KOPT-K1 (cell line): ENCODE results near the gene LAMA1.

Experiments
- H3K27ac ChIP-seq: fragments of 200-600 bp; sonication (generic); 2 replicates; pipeline ENCODE4 v1.5.1; 2016; ENCODE audit warnings: antibody characterized with exemption, mild to moderate bottlenecking, low read depth, low read length; ENCODE audit not compliant: poor library complexity, severe bottlenecking
- H3K36me3 ChIP-seq: fragments of 200-600 bp; sonication (generic); 2 replicates; pipeline ENCODE4 v1.5.1; 2017; ENCODE audit warnings: antibody characterized with exemption, mild to moderate bottlenecking, low read length, moderate library complexity; ENCODE audit not compliant: insufficient read depth
- H3K9me3 ChIP-seq: fragments of 200-600 bp; sonication (generic); 2 replicates; pipeline ENCODE4 v1.5.1; 2017; ENCODE audit warnings: antibody characterized with exemption, low read length, mild to moderate bottlenecking; ENCODE audit not compliant: insufficient read depth, poor library complexity, severe bottlenecking

Gene LAMA1

GRCh38 chr18:7048081-7048480 lies 69.5 kb downstream of the LAMA1 start:
- Histone ChIP-seq H3K9me3 (no peaks in the 10 kb centered on the region), H3K27ac (no peak overlapping the region), H3K36me3 (no peaks in the 10 kb centered on the region)

DNA sequence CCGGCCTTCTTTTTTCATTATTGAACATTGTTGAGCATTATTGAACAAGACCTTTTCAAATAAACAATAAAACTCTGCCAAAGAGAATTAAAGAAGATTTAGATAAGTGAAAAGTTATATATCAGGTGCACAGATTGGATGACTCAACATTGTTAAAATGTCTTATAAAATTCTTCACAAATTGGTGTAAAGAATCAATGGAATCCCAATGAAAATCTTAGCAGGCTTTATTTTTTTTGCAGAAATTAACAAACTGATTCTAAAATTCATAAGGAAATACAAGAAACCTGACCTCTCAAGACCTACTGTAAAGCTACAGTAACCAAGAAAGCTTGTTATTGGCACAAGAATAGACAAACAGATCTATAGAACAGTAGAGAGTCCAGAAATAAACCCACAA lies 70.3 kb downstream of the LAMA1 start:
- no peaks in the 10 kb centered on the region for H3K9me3 ChIP-seq
- no peak overlapping the region for H3K27ac ChIP-seq
- H3K36me3 ChIP-seq, result no peaks in the 10 kb centered on the region

- H3K27ac ChIP-seq, result no peak overlapping the region
- no peaks in the 10 kb centered on the region for H3K36me3 ChIP-seq
- no peaks in the 10 kb centered on the region for H3K9me3 ChIP-seq
These were observed 79.2 kb downstream of the LAMA1 start for GRCh38 chr18:7038330-7038851.

GRCh38 chr18:7037470-7037869 lies 80.1 kb downstream of the LAMA1 start:
- no peaks in the 10 kb centered on the region for H3K36me3 ChIP-seq
- no peak overlapping the region for H3K27ac ChIP-seq
- no peaks in the 10 kb centered on the region for H3K9me3 ChIP-seq

DNA sequence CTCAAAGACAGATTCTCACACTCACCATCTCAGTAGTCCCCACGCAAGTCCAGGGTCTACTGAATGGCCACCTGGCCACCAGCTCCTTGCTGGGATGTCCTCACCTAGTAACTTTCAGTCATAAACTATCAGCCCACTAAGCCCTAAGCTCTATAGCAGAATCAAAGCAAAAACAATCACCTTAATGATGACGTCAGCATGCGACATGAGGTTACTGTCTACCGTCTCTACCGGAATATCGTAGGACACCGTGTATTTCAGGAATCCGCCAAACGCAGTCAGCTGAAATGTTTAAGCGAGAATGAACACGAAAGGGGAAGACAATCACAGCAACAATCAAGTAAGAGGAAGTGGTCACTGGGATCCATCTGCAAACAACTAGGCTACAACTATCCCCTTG lies 81.8 kb downstream of the LAMA1 start:
- Histone ChIP-seq H3K27ac (no peak overlapping the region), H3K9me3 (no peaks in the 10 kb centered on the region), H3K36me3 (no peaks in the 10 kb centered on the region)

DNA sequence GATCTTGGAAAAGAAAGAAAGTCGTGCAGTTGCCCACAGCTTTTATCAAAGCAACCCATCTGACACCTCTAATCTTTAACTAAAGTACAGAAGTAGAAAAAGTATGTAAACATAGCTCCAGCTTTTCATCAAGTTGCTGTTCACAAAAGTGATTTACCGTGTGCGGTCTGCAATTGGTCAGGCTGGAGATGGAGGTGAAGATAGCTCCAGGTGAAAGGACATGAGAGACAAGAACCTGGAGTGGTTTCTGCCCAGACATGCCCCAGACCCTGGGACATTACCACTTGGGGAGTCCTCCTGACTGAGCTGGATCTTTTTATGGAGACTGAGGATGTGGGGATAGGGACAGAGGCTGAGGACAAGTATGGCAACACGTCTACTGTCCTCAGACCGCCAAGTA lies 82.7 kb downstream of the LAMA1 start:
- no peaks in the 10 kb centered on the region for H3K36me3 ChIP-seq
- H3K27ac ChIP-seq, result no peak overlapping the region
- H3K9me3 ChIP-seq, result no peaks in the 10 kb centered on the region

DNA sequence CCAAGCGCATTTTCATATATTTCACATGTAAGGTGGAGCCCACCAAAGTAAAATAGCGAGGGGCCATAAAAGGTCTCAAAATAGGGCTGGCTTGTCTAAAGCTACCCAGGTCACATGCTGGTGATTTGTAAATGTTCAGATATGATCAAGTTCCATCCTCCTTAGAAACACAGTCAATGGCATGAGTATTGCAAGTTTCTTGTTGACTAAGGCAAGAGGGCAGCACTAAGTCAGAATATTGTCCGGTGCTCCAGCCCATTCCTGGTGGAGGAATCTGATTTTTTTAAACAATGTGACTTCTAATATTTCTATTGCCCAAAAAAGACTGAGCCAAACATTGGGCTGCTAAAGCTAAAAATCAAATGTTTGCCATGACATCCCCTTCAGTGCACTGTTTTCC lies 85.1 kb downstream of the LAMA1 start:
- Histone ChIP-seq H3K36me3 (no peaks in the 10 kb centered on the region), H3K27ac (no peak overlapping the region), H3K9me3 (no peaks in the 10 kb centered on the region)

DNA sequence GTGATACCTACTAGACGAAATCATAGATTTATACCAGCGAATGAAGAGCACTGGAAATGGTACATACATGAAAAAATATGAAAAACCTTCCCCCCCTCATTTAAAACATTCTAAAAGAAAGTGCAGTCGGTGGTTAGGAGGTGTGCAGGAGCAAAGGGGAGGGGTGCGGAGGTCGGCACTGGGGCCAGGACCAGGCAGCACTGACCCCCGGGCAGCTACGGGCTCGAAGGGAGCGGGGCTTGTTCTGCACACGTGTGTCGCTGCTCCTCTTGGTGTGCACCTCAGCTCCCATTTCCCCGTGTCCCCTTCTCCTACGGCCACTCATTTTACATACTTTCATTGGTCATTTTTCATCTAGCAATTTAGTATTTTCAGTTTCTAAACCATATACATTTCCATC lies 89.0 kb downstream of the LAMA1 start:
- Histone ChIP-seq H3K36me3 (no peaks in the 10 kb centered on the region), H3K27ac (no peak overlapping the region), H3K9me3 (no peaks in the 10 kb centered on the region)

DNA sequence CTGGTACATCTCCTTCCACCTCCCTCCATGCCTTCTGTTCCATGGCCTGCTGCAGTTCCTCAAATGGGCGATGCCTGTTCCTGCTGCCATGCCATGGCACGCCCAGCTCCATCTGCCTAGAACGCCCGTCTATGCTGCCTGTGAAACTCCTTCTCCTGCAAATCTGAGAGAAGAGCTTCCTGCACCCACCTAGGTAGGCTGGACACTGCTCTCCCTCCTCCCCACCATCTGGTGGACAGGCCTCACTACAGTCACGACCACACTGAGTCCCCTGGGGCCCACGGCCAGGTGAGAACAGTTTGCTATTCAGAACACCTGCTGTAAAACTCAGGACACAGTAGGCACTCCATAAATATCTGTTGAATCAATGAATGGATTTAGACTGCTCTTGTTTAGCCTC lies 92.4 kb downstream of the LAMA1 start:
- Histone ChIP-seq H3K27ac (no peak overlapping the region), H3K9me3 (no peaks in the 10 kb centered on the region), H3K36me3 (no peaks in the 10 kb centered on the region)

GRCh38 chr18:7023581-7023980 lies 94.0 kb downstream of the LAMA1 start:
- no peak overlapping the region for H3K27ac ChIP-seq
- H3K36me3 ChIP-seq, result no peaks in the 10 kb centered on the region
- no peaks in the 10 kb centered on the region for H3K9me3 ChIP-seq

DNA sequence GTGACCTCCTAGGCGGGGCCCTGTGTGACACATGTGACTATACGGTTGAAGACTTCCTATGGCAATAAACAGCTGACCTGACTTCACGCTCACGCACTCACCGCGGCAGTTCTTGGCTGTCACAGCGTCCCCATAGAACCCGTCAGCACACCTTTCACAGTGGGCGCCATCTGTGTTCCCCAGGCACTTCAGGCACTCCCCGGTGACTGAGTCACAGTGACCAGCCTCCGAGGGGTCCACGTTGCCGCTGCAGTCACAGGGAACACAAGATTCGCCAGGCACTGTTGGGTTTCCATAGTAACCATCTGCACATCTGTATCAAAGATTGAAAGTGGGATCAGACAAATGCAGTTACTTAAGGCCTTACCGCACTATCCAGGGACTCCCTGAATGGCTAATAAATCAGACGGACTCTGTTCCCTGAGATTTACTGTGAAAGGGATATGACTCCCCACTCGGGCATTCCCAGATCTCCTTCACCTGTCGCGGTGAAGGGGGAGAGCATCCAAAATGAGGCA lies 94.5 kb downstream of the LAMA1 start:
- Histone ChIP-seq H3K9me3 (no peaks in the 10 kb centered on the region), H3K27ac (no peak overlapping the region), H3K36me3 (no peaks in the 10 kb centered on the region)

GRCh38 chr18:7021994-7022840 lies 95.4 kb downstream of the LAMA1 start:
- Histone ChIP-seq H3K36me3 (no peaks in the 10 kb centered on the region), H3K9me3 (no peaks in the 10 kb centered on the region), H3K27ac (no peak overlapping the region)

- Histone ChIP-seq H3K27ac (no peak overlapping the region), H3K36me3 (no peaks in the 10 kb centered on the region), H3K9me3 (no peaks in the 10 kb centered on the region)
These were observed 96.4 kb downstream of the LAMA1 start for GRCh38 chr18:7020995-7021777.

- Histone ChIP-seq H3K9me3 (no peaks in the 10 kb centered on the region), H3K27ac (no peak overlapping the region), H3K36me3 (no peaks in the 10 kb centered on the region)
These were observed 100.6 kb downstream of the LAMA1 start for GRCh38 chr18:7017013-7017412.

DNA sequence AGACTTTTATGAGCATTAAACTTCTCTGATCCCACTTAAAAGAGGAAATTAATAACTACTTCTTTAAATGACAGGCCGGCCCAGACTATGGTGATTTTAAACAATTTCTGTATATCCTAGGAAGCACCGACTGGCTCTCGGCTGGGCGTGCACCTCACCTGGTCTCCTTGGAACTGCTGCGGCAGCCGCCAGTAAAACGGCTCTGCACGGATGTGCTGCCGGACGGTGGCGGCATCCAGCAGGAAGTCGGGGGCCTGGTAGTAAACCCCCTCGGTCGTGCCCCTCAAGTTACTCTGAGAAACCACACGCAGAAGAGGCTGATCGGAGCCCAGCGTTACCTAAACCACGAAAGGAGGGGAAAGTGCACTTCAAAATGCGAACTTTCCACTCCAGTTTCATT lies 106.5 kb downstream of the LAMA1 start:
- Histone ChIP-seq H3K27ac (no peak overlapping the region), H3K9me3 (no peaks in the 10 kb centered on the region), H3K36me3 (no peaks in the 10 kb centered on the region)
